Fibroblast of the aortic adventitia (primary cell): ENCODE results near the gene PTPRA. TPM values are rescaled to one million over a fixed set of nuclear protein-coding genes. Genes with fewer than 3 reads are reported as not detected.

Experiments
- DNase-seq: peaks from one replicate; pipeline ENCODE4 v3.0.0-alpha.2; 2010; ENCODE audit warnings: low read depth
- H3K4me3 ChIP-seq: 2 replicates; pipeline ENCODE4 v1.5.1; 2011; ENCODE audit warnings: low read depth, mild to moderate bottlenecking, control low read depth, low read length, moderate library complexity
- total RNA-seq: library from RNA; depleted of rRNA; stranded (reverse); fragments of >200 nt; gene quantifications from 2 replicates; pipeline ENCODE4 v1.2.3, GENCODE V29; 2012; ENCODE audit warnings: low replicate concordance
- TF ChIP-seq, protein P1 (sequence below): IDR thresholded peaks from 2 replicates; pipeline ENCODE4 v1.5.1; 2011; ENCODE audit warnings: mild to moderate bottlenecking, low read length, control low read depth, inconsistent platforms; ENCODE audit not compliant: insufficient read depth

Gene PTPRA
- total RNA-seq, 1 donor: 75.1 TPM

DNA sequence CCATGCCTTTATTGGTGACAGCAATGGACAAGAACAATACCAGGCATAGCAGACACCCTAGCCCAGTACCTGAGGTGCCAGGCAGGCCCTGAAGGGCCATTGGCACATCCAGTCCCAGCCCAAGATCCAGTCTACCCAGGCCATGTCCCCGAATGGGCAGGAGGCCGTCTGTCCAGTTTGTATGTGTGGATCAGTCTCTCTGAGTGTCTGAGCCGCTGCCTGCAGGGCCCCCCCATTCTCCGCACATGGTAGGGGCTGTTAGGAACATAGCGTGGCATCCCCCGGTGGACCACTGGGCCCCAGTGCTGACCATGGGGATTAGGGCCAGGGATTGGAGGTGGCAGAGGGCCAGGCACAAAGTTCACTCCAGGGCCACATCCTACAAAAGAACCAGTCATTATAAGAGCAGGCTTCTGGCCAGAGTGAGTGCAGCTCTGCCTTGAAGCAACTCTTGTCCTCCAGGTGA lies 37.9 kb upstream of the PTPRA start:
- no peak for DNase-seq

DNA sequence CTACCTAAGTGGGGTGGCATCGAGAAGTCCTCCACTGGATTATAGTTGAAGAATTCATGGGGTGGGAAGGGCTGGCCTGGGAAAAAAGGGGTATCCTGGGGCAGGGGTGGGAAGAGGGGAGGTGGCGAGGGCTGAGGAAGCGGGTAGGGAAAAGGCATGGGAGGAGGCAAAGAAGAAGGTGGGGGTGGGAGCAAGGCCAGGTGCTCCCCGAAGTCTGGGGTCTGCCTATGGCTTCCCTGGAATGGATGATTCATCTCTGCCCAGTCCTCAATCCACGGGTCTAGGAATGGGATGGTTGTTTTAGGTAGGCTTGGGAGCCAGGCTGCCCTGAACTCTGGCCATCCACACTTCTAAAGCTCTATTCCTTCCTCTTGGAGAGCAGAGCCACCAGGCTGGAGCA lies 37.2 kb upstream of the PTPRA start:
- no peak overlapping the region for H3K4me3 ChIP-seq
- DNase-seq: no peak
- TF ChIP-seq, protein P1, sequence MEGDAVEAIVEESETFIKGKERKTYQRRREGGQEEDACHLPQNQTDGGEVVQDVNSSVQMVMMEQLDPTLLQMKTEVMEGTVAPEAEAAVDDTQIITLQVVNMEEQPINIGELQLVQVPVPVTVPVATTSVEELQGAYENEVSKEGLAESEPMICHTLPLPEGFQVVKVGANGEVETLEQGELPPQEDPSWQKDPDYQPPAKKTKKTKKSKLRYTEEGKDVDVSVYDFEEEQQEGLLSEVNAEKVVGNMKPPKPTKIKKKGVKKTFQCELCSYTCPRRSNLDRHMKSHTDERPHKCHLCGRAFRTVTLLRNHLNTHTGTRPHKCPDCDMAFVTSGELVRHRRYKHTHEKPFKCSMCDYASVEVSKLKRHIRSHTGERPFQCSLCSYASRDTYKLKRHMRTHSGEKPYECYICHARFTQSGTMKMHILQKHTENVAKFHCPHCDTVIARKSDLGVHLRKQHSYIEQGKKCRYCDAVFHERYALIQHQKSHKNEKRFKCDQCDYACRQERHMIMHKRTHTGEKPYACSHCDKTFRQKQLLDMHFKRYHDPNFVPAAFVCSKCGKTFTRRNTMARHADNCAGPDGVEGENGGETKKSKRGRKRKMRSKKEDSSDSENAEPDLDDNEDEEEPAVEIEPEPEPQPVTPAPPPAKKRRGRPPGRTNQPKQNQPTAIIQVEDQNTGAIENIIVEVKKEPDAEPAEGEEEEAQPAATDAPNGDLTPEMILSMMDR: no peak

More for the DNA sequence above, 37.9 kb upstream of the PTPRA start:
- H3K4me3 ChIP-seq: no peak overlapping the region
- TF ChIP-seq, protein P1: no peak

DNA sequence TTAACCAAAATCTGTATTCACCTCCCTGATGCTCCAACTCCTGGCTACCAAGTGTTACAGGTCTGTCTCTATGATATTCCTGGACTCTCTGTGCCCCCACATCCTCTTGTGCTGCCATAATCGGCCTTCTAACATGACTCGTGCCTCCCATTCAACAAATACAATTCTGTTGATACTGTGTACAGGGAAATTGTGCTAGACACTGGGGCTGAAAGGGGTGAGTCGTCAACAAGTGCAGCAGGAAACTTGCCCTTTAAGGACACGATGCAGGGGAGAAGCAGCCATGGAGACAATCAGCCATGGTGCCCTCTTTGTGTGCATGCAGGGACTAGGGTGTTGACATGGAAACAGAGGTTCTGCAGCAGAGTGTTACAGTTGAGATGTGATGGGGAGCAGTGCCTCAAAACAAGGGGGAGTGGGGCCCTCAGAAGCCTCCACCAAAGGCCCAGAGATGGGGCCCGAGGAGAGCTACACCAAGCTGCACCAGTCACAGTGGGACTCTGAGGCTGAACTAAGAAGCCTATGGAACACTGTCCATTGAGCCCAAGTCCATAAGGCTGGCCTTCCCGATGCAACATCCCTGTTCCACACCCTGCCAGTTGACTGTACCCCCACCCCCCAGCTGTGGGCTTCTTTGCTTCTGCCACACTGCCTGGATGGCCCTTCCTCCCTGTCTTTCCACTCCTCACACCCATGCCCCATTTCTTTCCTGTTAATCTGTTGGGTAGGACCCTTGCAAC lies 35.9 kb upstream of the PTPRA start:
- TF ChIP-seq, protein P1: no peak
- H3K4me3 ChIP-seq: no peak overlapping the region
- DNase-seq: no peak

DNA sequence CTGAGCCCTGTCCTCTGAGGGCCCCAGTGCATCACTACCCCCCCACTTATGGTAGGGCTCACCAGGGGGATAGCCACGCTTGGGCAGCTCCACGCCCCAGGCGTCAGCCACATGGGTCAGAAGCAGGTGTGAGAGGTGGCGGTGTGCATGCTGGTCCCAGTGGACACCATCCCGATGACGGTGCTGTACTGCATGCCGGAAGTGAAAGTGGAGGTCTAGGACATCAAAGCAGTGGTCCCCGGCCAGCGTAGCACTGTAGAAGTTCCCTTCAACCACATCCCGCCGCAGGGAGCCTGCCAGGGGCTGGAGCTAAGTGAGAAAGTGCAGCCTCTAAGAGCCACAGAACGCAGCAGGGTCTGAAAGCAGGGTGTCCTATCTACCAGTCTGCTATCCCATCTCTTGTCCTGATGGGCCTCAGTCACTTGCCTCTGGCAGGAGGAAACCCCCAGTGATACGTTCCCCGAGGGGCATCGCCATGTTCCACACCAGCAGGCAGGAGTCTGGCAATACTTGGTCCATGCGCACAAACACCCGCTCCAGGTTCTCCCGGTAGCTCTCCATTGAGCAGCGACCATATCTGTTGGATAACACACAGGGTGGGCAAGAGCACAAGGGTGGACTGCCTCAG lies 35.0 kb upstream of the PTPRA start:
- DNase-seq: no peak
- TF ChIP-seq, protein P1: no peak

DNA sequence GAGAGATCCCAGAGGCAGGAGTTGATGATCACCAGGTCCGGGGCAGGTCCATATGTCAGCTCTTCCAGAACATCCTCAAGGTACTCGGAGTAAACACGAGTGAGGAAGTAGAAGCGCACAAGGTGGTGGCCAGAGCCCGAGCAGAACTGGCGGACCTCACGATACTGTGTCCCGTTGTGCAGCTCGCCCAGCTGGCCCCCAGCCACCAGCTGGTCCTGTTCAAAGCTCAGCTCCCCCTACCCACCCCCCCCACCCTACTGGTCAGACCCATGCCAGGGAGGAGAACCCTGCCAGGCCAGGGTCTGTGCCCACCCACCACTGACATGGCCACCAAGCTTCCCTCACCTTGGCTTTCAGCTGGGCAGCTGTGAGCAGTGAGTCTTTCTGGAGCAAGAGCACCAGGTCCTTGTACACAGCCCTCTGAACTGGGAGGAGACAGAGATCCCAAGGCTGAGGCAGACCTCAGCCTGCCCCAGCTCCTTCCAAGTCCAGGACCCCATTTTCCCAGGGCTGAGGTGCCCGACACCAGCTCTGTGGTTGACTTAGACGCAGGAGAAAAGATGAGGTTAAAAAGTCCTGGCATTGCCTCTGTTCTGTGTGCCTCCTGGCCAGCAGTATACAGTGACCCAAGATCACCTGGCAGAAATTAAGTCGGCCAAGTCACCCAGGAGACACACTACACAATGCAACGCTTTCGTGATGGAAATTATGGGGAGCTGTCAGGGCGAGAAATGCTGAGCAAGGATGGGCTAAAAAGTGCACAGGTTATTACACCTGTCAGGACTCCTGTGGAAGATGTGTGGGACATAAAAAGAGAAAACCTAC lies 34.2 kb upstream of the PTPRA start:
- TF ChIP-seq, protein P1: no peak
- no peak for DNase-seq
- H3K4me3 ChIP-seq: no peak overlapping the region

More for the DNA sequence above, 35.0 kb upstream of the PTPRA start:
- H3K4me3 ChIP-seq: no peak overlapping the region

DNA sequence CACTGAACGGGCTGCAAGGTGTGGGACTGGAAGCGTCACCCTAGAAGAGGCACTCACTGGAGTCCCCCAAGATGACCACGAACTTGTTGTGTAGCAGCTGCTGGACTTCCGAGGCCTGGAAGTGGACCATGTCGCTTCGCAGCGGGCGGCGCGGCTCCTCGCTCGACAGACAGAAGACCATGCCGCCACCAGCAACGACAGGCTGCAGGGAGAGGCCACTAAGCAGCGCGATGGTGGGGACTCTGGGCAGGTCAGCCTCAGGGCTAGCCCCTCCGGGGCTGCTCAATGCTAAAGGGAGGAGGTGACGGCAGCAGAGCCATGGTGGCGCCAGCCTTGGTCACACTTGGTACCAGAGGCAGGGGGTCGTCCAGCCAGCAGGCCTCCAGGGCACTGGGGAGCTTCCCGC lies 33.5 kb upstream of the PTPRA start:
- no peak for DNase-seq
- H3K4me3 ChIP-seq: peak overlapping the region; percentile 88
- TF ChIP-seq, protein P1: no peak
